PFSK-1 (cell line): ENCODE data around the gene ZCCHC13.

Source experiments
- POLR2AphosphoS5 ChIP-seq: IDR thresholded peaks from 2 replicates; pipeline ENCODE4 v1.6.1; 2012; ENCODE audit warnings: low read depth, mild to moderate bottlenecking, control low read depth, low read length, moderate library complexity
- REST ChIP-seq, 2 experiments: IDR thresholded peaks; 2 replicates each; pipeline versions ENCODE4 v1.6.1 to v1.8.0; 2011 to 2012; ENCODE audit warnings: low read depth in 2 of 2, low read length in 2 of 2, control low read depth in 1 of 2, inconsistent platforms in 1 of 2, mild to moderate bottlenecking in 1 of 2, moderate library complexity in 1 of 2; ENCODE audit not compliant: insufficient read depth in 1 of 2
- SIN3A ChIP-seq: IDR thresholded peaks from 2 replicates; pipeline ENCODE4 v1.6.1; 2012; ENCODE audit warnings: mild to moderate bottlenecking, low read length, moderate library complexity, borderline replicate concordance; ENCODE audit not compliant: insufficient read depth
- TAF1 ChIP-seq: IDR thresholded peaks from 2 replicates; pipeline ENCODE4 v1.6.1; 2012; ENCODE audit warnings: low read length, control low read depth, borderline replicate concordance; ENCODE audit not compliant: insufficient read depth

GRCh38 chrX:74291577-74291963 is 12.4 kb upstream of the ZCCHC13 start:
- no peak for TF ChIP-seq TAF1
- no peak for TF ChIP-seq SIN3A
- TF ChIP-seq POLR2AphosphoS5 = no peak
- TF ChIP-seq REST (IDR thresholded peaks at IDR 0.05; ENCODE audit: insufficient read depth in 1 of 2, low read depth in 2 of 2, low read length in 2 of 2) = no peak
